GM23338 (cell line): ENCODE data around the gene SRP54.
"Not testable (repeated sequence)": the region's sequence is repeated elsewhere in the genome, so short reads cannot be mapped to it uniquely, and the experiment has no call there.

Experiments
- TF ChIP-seq, protein P1 (sequence below), 2 experiments: fragments of 200-600 bp in 1 of 2; sonication (generic) in 1 of 2; conservative IDR thresholded peaks; 2 replicates each; pipeline versions ENCODE4 v1.5.1 to v1.6.1; 2016 to 2017; ENCODE audit warnings: antibody characterized with exemption in 2 of 2, low read depth in 2 of 2, mild to moderate bottlenecking in 2 of 2, moderate library complexity in 1 of 2
- TF ChIP-seq, protein P2 (sequence below): IDR thresholded peaks from one replicate; pipeline ENCODE4 v1.6.1; 2018; ENCODE audit warnings: antibody characterized with exemption; ENCODE audit not compliant: unreplicated experiment

DNA sequence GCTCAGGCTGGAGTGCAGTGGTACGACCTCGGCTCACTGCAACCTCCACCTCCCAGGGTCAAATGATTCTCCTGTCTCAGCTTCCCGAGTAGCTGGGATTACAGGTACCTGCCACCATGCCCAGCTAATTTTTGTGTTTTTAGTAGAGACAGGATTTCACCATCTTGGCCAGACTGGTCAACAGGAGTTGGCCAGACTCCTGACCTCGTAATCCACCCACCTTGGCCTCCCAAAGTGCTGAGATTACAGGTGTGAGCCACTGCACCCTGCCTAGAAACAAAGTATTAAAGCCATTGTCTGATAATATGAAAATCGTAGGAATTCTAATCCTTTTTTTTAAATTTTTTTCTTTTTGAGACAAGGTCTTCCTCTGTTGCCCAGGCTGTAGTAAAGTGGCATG is 82.9 kb downstream of the SRP54 start:
- TF ChIP-seq, protein P1, sequence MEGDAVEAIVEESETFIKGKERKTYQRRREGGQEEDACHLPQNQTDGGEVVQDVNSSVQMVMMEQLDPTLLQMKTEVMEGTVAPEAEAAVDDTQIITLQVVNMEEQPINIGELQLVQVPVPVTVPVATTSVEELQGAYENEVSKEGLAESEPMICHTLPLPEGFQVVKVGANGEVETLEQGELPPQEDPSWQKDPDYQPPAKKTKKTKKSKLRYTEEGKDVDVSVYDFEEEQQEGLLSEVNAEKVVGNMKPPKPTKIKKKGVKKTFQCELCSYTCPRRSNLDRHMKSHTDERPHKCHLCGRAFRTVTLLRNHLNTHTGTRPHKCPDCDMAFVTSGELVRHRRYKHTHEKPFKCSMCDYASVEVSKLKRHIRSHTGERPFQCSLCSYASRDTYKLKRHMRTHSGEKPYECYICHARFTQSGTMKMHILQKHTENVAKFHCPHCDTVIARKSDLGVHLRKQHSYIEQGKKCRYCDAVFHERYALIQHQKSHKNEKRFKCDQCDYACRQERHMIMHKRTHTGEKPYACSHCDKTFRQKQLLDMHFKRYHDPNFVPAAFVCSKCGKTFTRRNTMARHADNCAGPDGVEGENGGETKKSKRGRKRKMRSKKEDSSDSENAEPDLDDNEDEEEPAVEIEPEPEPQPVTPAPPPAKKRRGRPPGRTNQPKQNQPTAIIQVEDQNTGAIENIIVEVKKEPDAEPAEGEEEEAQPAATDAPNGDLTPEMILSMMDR (conservative IDR thresholded peaks at IDR 0.05; ENCODE audit: low read depth in 2 of 2): not testable (repeated sequence)
- TF ChIP-seq, protein P2, sequence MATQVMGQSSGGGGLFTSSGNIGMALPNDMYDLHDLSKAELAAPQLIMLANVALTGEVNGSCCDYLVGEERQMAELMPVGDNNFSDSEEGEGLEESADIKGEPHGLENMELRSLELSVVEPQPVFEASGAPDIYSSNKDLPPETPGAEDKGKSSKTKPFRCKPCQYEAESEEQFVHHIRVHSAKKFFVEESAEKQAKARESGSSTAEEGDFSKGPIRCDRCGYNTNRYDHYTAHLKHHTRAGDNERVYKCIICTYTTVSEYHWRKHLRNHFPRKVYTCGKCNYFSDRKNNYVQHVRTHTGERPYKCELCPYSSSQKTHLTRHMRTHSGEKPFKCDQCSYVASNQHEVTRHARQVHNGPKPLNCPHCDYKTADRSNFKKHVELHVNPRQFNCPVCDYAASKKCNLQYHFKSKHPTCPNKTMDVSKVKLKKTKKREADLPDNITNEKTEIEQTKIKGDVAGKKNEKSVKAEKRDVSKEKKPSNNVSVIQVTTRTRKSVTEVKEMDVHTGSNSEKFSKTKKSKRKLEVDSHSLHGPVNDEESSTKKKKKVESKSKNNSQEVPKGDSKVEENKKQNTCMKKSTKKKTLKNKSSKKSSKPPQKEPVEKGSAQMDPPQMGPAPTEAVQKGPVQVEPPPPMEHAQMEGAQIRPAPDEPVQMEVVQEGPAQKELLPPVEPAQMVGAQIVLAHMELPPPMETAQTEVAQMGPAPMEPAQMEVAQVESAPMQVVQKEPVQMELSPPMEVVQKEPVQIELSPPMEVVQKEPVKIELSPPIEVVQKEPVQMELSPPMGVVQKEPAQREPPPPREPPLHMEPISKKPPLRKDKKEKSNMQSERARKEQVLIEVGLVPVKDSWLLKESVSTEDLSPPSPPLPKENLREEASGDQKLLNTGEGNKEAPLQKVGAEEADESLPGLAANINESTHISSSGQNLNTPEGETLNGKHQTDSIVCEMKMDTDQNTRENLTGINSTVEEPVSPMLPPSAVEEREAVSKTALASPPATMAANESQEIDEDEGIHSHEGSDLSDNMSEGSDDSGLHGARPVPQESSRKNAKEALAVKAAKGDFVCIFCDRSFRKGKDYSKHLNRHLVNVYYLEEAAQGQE: not testable (repeated sequence)
